Muscle layer of duodenum (tissue), 2 donors: ENCODE results near the gene PTPRD.

Experiments used
- H3K27ac ChIP-seq: one replicate; pipeline ENCODE4 v1.7.0; 2013; ENCODE audit warnings: mild to moderate bottlenecking, low read length
- H3K27me3 ChIP-seq: one replicate; pipeline ENCODE4 v1.7.0; 2013; ENCODE audit warnings: low read depth, mild to moderate bottlenecking, control low read depth, low read length
- H3K36me3 ChIP-seq, 2 donors: one replicate each; pipeline ENCODE4 v1.7.0; 2013; ENCODE audit warnings: low read length in 2 of 2, control low read depth in 1 of 2, mild to moderate bottlenecking in 1 of 2; ENCODE audit not compliant: insufficient read depth in 2 of 2, control insufficient read depth in 1 of 2
- H3K4me1 ChIP-seq, 2 donors: one replicate each; pipeline ENCODE4 v1.7.0; 2013; ENCODE audit warnings: low read length in 2 of 2, mild to moderate bottlenecking in 2 of 2, control low read depth in 1 of 2, moderate library complexity in 1 of 2; ENCODE audit not compliant: insufficient read depth in 2 of 2, control insufficient read depth in 1 of 2
- H3K4me3 ChIP-seq, 2 donors: one replicate each; pipeline ENCODE4 v1.7.0; 2013; ENCODE audit warnings: low read length in 2 of 2, low read depth in 1 of 2, mild to moderate bottlenecking in 1 of 2
- H3K9me3 ChIP-seq, 2 donors: one replicate each; pipeline ENCODE4 v1.7.0; 2013; ENCODE audit warnings: low read length in 2 of 2, control low read depth in 1 of 2, mild to moderate bottlenecking in 1 of 2; ENCODE audit not compliant: control insufficient read depth in 1 of 2
- donor health status: healthy.

PTPRD gene

GRCh38 chr9:9921805-9922204, 691.0 kb downstream of the PTPRD start:
- Histone ChIP-seq H3K27ac (no peak overlapping the region), H3K4me1 (no peaks in the 10 kb centered on the region), H3K27me3 (no peaks in the 10 kb centered on the region), H3K9me3 (no peaks in the 10 kb centered on the region), H3K36me3 (no peaks in the 10 kb centered on the region), H3K4me3 (no peak overlapping the region)

GRCh38 chr9:9920425-9921060, 692.3 kb downstream of the PTPRD start:
- H3K27ac ChIP-seq: no peak overlapping the region
- no peaks in the 10 kb centered on the region for H3K36me3 ChIP-seq
- no peak overlapping the region for H3K4me3 ChIP-seq
- no peaks in the 10 kb centered on the region for H3K4me1 ChIP-seq
- H3K9me3 ChIP-seq: no peaks in the 10 kb centered on the region
- no peaks in the 10 kb centered on the region for H3K27me3 ChIP-seq

GRCh38 chr9:9919174-9919775, 693.5 kb downstream of the PTPRD start:
- no peak overlapping the region for H3K27ac ChIP-seq
- no peaks in the 10 kb centered on the region for H3K36me3 ChIP-seq
- no peaks in the 10 kb centered on the region for H3K9me3 ChIP-seq
- H3K4me3 ChIP-seq: no peak overlapping the region
- no peaks in the 10 kb centered on the region for H3K4me1 ChIP-seq
- no peaks in the 10 kb centered on the region for H3K27me3 ChIP-seq

- Histone ChIP-seq H3K36me3 (no peaks in the 10 kb centered on the region), H3K27me3 (no peaks in the 10 kb centered on the region), H3K9me3 (no peaks in the 10 kb centered on the region), H3K27ac (no peak overlapping the region), H3K4me1 (no peaks in the 10 kb centered on the region), H3K4me3 (no peak overlapping the region)
These were observed 695.4 kb downstream of the PTPRD start for GRCh38 chr9:9917400-9917799.

GRCh38 chr9:9914174-9914573, 698.6 kb downstream of the PTPRD start:
- Histone ChIP-seq H3K9me3 (no peaks in the 10 kb centered on the region), H3K4me3 (no peak overlapping the region), H3K4me1 (no peaks in the 10 kb centered on the region), H3K27me3 (no peaks in the 10 kb centered on the region), H3K27ac (no peak overlapping the region), H3K36me3 (no peaks in the 10 kb centered on the region)

GRCh38 chr9:9913276-9913832, 699.4 kb downstream of the PTPRD start:
- Histone ChIP-seq H3K36me3 (no peaks in the 10 kb centered on the region), H3K9me3 (no peaks in the 10 kb centered on the region), H3K4me1 (no peaks in the 10 kb centered on the region), H3K4me3 (no peak overlapping the region), H3K27me3 (no peaks in the 10 kb centered on the region), H3K27ac (no peak overlapping the region)

GRCh38 chr9:9912459-9912858, 700.3 kb downstream of the PTPRD start:
- Histone ChIP-seq H3K27me3 (no peaks in the 10 kb centered on the region), H3K27ac (no peak overlapping the region), H3K9me3 (no peaks in the 10 kb centered on the region), H3K4me1 (no peaks in the 10 kb centered on the region), H3K4me3 (no peak overlapping the region), H3K36me3 (no peaks in the 10 kb centered on the region)

GRCh38 chr9:9905736-9906135, 707.1 kb downstream of the PTPRD start:
- Histone ChIP-seq H3K4me1 (no peaks in the 10 kb centered on the region), H3K36me3 (no peaks in the 10 kb centered on the region), H3K4me3 (no peak overlapping the region), H3K9me3 (no peaks in the 10 kb centered on the region), H3K27me3 (no peaks in the 10 kb centered on the region), H3K27ac (no peak overlapping the region)

GRCh38 chr9:9904041-9904440, 708.8 kb downstream of the PTPRD start:
- H3K4me1 ChIP-seq: no peaks in the 10 kb centered on the region
- H3K27ac ChIP-seq: no peak overlapping the region
- no peaks in the 10 kb centered on the region for H3K9me3 ChIP-seq
- H3K27me3 ChIP-seq: no peaks in the 10 kb centered on the region
- no peaks in the 10 kb centered on the region for H3K36me3 ChIP-seq
- no peak overlapping the region for H3K4me3 ChIP-seq

- no peaks in the 10 kb centered on the region for H3K9me3 ChIP-seq
- H3K27me3 ChIP-seq: no peaks in the 10 kb centered on the region
- no peaks in the 10 kb centered on the region for H3K36me3 ChIP-seq
- H3K27ac ChIP-seq: no peak overlapping the region
- H3K4me3 ChIP-seq: no peak overlapping the region
- no peaks in the 10 kb centered on the region for H3K4me1 ChIP-seq
These were observed 711.2 kb downstream of the PTPRD start for GRCh38 chr9:9901624-9902023.

- Histone ChIP-seq H3K4me1 (no peaks in the 10 kb centered on the region), H3K9me3 (peaks cover 0 to 4% of the 10 kb centered on the region in 2 donors), H3K27me3 (no peaks in the 10 kb centered on the region), H3K36me3 (no peaks in the 10 kb centered on the region), H3K4me3 (no peak overlapping the region), H3K27ac (no peak overlapping the region)
These were observed 719.0 kb downstream of the PTPRD start for GRCh38 chr9:9893837-9894236.

GRCh38 chr9:9892217-9892616, 720.6 kb downstream of the PTPRD start:
- no peak overlapping the region for H3K4me3 ChIP-seq
- no peaks in the 10 kb centered on the region for H3K36me3 ChIP-seq
- H3K9me3 ChIP-seq: peaks cover 0 to 4% of the 10 kb centered on the region in 2 donors
- no peaks in the 10 kb centered on the region for H3K27me3 ChIP-seq
- H3K27ac ChIP-seq: no peak overlapping the region
- no peaks in the 10 kb centered on the region for H3K4me1 ChIP-seq
